Activated CD8-positive, alpha-beta T cell treated with anti-CD3 and anti-CD28 coated beads for 36 hours (primary cell): ENCODE results near the gene LIME1. TPM values are rescaled to one million over a fixed set of nuclear protein-coding genes. Genes with fewer than 3 reads are reported as not detected.

Experiments
- ATAC-seq: fragments of 200-7000 bp; cut with Tn5 transposase; one replicate; pipeline ENCODE4 v1.10.0; 2021; ENCODE audit warnings: mild to moderate bottlenecking, moderate library complexity
- CTCF ChIA-PET: fragments of 350-600 bp; sonication (Branson Sonifier 250); formaldehyde crosslinking; loops from one replicate; lab custom pipeline; 2021; ENCODE audit warnings: antibody characterized with exemption; lab: Charles Lee
- POLR2A ChIA-PET: fragments of 350-600 bp; sonication (Branson Sonifier 250); formaldehyde crosslinking; loops from one replicate; lab custom pipeline; 2021; ENCODE audit warnings: antibody characterized with exemption; lab: Charles Lee
- DNase-seq: peaks from one replicate; pipeline ENCODE4 v3.0.0-alpha.2; 2020
- H3K27ac Mint-ChIP-seq: one replicate; pipeline ENCODE4 v1.8.0; 2021; ENCODE audit warnings: mild to moderate bottlenecking, mixed read lengths
- H3K27me3 Mint-ChIP-seq: one replicate; pipeline ENCODE4 v1.8.0; 2021; ENCODE audit warnings: mixed read lengths
- H3K36me3 Mint-ChIP-seq: one replicate; pipeline ENCODE4 v1.8.0; 2021; ENCODE audit warnings: low read depth, mixed read lengths
- H3K4me1 Mint-ChIP-seq: one replicate; pipeline ENCODE4 v1.8.0; 2021; ENCODE audit warnings: low read depth, mixed read lengths
- H3K4me3 Mint-ChIP-seq: one replicate; pipeline ENCODE4 v1.8.0; 2021; ENCODE audit warnings: mild to moderate bottlenecking, moderate library complexity, mixed read lengths
- H3K9me3 Mint-ChIP-seq: one replicate; pipeline ENCODE4 v1.8.0; 2021; ENCODE audit warnings: mixed read lengths
- CTCF ChIP-seq: fragments of 200-600 bp; IDR thresholded peaks from one replicate; pipeline ENCODE4 v1.8.0; 2022; ENCODE audit warnings: antibody characterized with exemption, mild to moderate bottlenecking
- intact Hi-C: fragments of 100-400 bp; cut with micrococcal nuclease; formaldehyde crosslinking; loops from one replicate; pipeline ENCODE4 v1.10.0; 2022
- total RNA-seq, 2 experiments: library from RNA; stranded (reverse); gene quantifications; one replicate each; pipeline ENCODE4 v1.2.3, GENCODE V29; 2021

Gene LIME1
- 10 to 100 TPM; 15.5 to 16.8 TPM for total RNA-seq

- H3K4me3 Mint-ChIP-seq = peak within 1 kb of the TSS; percentile 72
- H3K9me3 Mint-ChIP-seq = no peaks in the 10 kb centered on the region
- H3K36me3 Mint-ChIP-seq = peaks cover 11% of the 10 kb centered on the region
- peak; percentile 56 for ATAC-seq
- peak within 1 kb of the TSS; percentile 79 for H3K27ac Mint-ChIP-seq
- ChIA-PET CTCF (interaction anchor here (0.7 to 2.4 kb wide), 9 partner anchors 15 to 245 kb away, joined by 3 to 17 read pairs (median 5); partner anchors contain the start of genes ARFRP1, PRPF6, PTK6 and ZGPAT), POLR2A (interaction anchor here (0.6 to 2.0 kb wide), 10 partner anchors 9 to 215 kb away, joined by 3 to 12 read pairs (median 4); partner anchors contain the start of genes ARFRP1, PPDPF, PTK6 and ZGPAT)
- peaks cover 26% of the 10 kb centered on the region for H3K4me1 Mint-ChIP-seq
- DNase-seq = peak; percentile 85
- TF ChIP-seq CTCF = no peak
- H3K27me3 Mint-ChIP-seq = no peaks in the 10 kb centered on the region
- intact Hi-C loops = no loop called here
Measured at GRCh38 chr20:63735859-63736718, at the start of gene LIME1. TSS of gene LIME1 (plus strand) at chr20:63736664. CDS start at chr20:63737550, 886 bp downstream.

GRCh38 chr20:63687419-63688178 is 48.9 kb upstream of the LIME1 start:
- no peak for TF ChIP-seq CTCF
- ChIA-PET POLR2A (interaction anchor here (0.6 to 2.1 kb wide), 7 partner anchors 9 to 205 kb away, joined by 3 to 13 read pairs (median 5); partner anchors contain the start of gene TNFRSF6B), CTCF (no interaction called here)
- H3K4me3 Mint-ChIP-seq = no peak overlapping the region
- no peaks in the 10 kb centered on the region for H3K27me3 Mint-ChIP-seq
- ATAC-seq (no peak), DNase-seq (no peak)
- H3K36me3 Mint-ChIP-seq = peaks cover 7% of the 10 kb centered on the region
- intact Hi-C loops = no loop called here
- no peaks in the 10 kb centered on the region for H3K9me3 Mint-ChIP-seq
- no peak overlapping the region for H3K27ac Mint-ChIP-seq
- peaks cover 14% of the 10 kb centered on the region for H3K4me1 Mint-ChIP-seq

- no peaks in the 10 kb centered on the region for H3K27me3 Mint-ChIP-seq
- ChIA-PET POLR2A (interaction anchor here (0.8 to 2.1 kb wide), 3 partner anchors 8 to 204 kb away, joined by 3 to 13 read pairs (median 3); partner anchors contain the start of gene TNFRSF6B), CTCF (no interaction called here)
- no peaks in the 10 kb centered on the region for H3K9me3 Mint-ChIP-seq
- H3K27ac Mint-ChIP-seq = no peak overlapping the region
- TF ChIP-seq CTCF = no peak
- ATAC-seq (no peak), DNase-seq (no peak)
- H3K36me3 Mint-ChIP-seq = peaks cover 12% of the 10 kb centered on the region
- no peak overlapping the region for H3K4me3 Mint-ChIP-seq
- peaks cover 14% of the 10 kb centered on the region for H3K4me1 Mint-ChIP-seq
- intact Hi-C loops = no loop called here
Measured at GRCh38 chr20:63688228-63689045, 48.0 kb upstream of the LIME1 start.

- intact Hi-C loops = no loop called here
- peaks cover 16% of the 10 kb centered on the region for H3K36me3 Mint-ChIP-seq
- peaks cover 14% of the 10 kb centered on the region for H3K4me1 Mint-ChIP-seq
- TF ChIP-seq CTCF = no peak
- DNase-seq (no peak), ATAC-seq (no peak)
- no peaks in the 10 kb centered on the region for H3K27me3 Mint-ChIP-seq
- ChIA-PET POLR2A (interaction anchor here (1.1 kb wide), 1 partner anchor 8 kb away, joined by 3 read pairs; no protein-coding TSS in a partner anchor), CTCF (no interaction called here)
- no peaks in the 10 kb centered on the region for H3K9me3 Mint-ChIP-seq
- no peak overlapping the region for H3K4me3 Mint-ChIP-seq
- no peak overlapping the region for H3K27ac Mint-ChIP-seq
Measured at GRCh38 chr20:63689046-63690002, 47.1 kb upstream of the LIME1 start.
